CMK (cell line): ENCODE measurements around the gene EZR.
"Not testable (repeated sequence)": the region's sequence is repeated elsewhere in the genome, so short reads cannot be mapped to it uniquely, and the experiment has no call there.

Source experiments
- DNase-seq: peaks from one replicate; pipeline ENCODE4 v3.0.0-alpha.2; 2010; ENCODE audit warnings: low read depth

Gene EZR

DNA sequence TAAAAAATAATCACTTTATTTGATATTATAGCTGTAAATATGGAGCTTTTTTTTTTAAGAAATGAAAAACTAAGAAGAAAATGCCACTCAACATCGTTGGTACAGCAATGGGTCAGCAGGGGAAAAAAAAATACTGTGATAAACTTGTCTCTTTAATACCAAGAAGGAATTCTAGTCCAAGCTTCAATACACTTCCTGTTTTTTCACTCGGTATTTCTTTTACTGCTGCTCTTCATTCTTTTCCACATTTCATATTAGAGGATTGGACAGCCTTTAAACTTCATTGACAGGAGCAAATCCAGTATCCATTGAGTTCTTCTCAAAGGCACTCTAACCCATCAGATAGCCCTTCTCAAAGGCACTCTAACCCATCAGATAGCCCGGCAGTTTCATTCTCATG is 22.2 kb upstream of the EZR start:
- DNase-seq: no peak

DNA sequence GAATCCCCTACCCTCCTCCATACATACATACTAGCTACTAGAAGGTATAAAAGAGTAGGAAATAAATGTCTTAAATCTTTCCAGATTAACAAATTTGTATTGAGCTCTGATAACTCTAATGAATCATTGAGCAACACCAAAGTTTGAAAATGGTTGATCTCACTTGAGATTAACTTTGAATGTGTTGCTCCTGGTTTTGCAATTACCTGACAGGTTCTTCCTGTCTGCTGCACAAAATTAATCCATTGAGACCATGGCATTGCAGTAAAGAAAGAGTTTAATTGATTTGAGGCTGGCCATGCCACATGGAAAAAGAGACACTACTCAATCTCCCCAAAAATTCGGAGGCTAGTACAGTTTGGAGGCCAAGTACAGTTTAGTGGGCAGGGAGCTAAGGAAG is 21.3 kb upstream of the EZR start:
- DNase-seq: no peak

DNA sequence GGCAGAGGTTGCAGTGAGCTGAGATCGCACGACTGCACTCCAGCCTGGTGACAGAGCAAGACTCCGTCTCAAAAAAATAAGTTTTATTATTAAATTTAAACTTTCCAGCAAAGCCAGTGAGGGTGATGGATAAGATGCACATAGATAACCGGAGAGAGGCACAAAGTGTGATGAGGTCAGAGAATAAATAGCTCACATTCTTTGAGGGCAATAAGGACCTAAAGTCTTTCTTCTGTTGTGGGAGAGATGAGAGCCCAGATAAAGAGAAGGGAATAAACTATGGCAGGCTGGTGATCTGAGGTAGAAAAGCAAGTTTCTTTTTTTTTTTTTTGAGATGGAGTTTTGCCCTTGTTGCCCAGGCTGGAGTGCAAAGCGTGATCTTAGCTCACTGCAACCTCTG is 20.6 kb upstream of the EZR start:
- DNase-seq: no peak

DNA sequence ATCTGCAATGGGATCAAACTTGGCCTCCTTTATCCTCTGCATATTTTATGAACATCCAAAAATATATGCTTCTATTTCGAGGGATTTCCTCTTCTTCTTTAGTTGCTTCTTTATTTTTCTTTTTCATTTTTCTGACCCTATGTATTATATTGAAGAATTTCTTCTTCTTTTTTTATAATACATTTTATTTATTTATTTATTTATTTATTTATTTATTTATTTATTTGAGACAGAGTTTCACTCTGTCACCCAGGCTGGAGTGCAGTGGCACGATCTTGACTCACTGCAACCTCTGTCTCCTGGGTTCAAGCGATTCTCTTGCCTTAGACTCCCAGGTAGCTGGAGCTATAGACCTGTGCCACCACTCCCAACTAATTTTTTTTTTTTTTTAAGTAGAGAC is 19.6 kb upstream of the EZR start:
- not testable (repeated sequence) for DNase-seq

DNA sequence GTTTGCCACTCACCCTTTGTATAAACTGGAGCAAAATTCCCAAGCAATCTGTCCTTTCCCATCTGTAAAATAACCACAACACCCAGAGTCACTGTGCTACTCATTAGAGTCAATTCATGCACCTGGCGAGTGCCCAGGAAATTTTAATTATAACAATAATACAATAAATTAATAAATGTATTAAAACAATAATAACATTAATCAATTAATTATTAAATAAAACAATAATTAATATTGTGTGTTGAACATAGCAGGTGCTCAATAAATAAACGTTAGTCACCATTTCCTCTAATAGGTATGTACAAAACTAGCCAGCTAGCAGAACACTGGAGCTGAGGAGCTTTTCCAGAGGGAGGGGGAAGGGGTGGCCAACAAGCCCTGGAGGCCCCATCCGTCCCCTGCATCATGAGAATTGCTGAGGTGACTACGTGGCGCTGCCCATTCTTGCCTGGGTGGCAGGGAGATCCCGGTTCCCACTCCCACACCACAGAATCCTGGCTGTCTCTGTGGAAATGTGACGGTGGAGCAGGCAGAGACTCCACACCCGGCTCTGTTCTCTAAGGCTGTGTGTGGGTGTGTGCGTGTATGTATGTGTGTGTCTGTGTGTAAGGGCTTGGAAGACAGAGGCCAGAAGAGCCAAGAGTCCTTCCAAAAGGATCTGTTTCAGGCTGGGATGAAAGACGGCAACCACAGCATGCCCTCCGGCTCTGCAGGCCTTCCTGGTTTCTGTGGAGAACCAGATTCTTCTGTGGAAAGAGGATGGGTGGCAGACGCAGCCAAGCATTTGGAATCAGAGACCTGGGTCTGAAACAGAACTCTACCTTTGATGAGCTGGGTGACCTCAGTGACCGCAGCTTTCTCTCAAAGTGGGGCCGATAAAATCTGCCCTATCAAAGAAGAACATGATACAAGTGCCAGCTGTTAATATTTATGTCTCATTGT is 18.8 kb upstream of the EZR start:
- DNase-seq: no peak

DNA sequence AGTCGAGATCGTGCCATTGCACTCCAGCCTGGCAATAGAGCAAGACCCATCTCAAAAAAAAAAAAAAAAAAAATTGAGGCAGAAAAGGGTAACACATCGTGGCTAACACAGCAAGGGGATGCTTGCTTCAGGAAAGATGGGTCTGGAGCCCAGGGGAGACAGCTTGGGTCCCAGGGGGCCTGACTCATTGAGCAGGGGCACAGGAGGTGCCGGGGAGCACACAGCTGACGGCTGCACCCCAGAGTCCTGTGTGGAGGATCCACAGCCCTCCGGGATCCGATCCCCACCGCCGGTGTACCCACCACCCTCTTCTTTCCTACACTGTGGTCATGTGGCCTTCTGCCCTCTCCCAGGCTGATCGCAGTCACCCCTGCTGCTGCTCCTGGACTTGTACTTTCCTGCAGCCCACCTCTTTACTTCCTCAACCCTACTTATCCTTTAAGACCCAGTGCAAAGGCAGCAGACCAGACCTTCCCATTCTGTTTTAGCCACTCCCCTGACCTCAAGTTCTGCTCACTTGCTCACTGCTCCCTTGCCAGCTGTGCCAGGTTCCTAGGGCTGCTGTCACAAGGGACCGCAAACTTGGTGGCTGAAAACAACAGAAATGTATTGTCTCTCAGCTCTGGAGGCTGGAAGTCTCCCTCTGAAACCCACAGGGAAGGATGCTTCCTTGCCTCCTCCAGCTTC is 17.6 kb upstream of the EZR start:
- DNase-seq: no peak

DNA sequence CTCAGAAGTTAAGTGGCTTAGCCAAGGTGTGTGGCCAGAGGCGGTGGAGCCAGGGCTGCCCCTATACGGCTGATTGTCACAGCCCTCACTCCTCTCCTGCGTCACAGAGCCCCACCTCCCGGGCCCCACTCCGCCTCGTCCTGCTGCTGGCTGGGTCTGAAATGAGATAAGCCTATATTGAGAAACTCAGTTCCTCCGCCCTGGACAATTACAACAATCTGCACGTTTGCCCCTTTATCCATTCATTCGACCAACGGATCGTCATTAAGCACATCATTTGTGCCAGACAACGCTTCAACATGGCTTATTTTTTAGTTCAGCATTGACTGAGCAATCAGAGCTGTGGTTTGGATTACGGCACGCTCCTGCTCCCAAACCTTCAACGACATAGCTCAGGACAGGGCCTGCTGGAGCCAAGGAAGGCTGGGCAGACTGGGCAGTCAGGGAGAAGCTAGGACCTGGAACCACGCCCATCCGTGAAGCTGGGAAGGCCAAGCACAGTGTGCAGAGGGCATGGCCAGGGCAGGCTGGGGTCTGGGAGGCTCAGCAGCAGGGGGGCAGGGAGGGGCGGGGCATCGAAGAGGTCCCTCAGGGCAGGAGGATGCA is 16.6 kb upstream of the EZR start:
- no peak for DNase-seq

DNA sequence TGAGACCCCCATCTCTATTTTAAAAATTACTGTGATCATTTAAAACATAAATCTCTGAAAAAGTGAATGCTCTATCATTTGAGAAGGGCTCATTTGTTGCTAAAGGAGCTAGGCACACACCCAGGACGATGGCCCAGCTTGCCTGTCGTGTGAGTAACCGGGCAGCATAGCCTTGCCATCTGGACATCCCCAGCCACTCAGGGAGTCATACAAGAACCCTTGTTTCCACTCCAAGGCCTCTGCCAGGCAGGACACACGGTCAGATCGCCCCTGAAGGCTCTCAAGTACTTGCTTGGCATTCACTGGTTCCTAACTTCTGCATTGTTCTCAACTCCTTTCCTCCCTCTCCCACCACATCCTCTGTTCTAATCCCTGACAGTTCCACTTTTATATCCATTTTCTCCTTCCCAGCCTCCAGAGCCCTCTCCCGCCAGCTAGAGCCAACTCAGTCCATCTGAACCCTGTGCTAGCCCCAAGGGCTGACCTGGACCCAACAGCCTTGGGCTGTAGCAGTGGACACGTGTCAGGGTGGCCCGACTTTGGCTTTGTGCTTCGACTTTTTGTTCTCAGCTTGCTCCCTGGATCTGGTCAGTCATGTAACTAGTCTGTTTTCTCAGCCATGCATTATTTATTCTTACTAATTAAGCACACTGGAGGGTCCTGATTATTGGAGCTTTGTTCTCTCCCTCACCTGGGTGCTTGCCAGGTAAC is 15.7 kb upstream of the EZR start:
- DNase-seq: no peak

DNA sequence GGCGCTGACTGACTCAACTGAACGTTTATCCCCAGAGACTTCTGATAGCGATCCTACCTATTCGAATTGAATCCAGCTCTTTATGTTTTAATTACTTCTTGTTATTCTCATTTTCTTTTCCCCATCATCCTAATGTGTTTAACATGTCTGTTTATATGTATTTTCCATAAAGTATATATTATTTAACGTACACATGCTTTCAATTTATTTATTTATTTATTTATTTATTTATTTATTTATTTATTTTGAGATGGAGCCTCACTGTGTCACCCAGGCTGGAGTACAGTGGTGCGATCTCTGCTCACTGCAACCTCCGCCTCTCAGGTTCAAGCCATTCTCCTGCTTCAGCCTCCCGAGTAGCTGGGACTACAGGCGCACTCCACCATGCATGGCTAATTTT is 13.6 kb upstream of the EZR start:
- DNase-seq: not testable (repeated sequence)

DNA sequence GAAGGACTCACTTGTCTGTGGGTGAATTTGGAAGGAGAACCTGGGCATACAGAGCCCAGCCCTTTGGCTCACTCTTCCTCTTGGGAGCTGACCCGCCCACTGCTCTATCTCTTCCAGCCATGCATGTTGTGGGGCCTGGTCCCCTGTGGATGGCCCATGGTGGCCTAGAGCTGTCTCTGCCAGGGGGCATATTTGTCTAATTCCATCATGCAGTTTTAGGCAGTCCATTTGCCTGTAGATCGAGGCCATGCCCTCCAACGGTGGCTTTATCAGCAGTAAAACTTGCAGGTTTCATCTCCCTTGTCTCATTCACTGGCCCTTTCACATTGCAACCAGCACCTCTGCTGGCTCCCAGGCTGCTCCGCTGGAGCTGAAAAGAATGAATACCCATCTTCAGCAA is 12.9 kb upstream of the EZR start:
- DNase-seq: no peak

DNA sequence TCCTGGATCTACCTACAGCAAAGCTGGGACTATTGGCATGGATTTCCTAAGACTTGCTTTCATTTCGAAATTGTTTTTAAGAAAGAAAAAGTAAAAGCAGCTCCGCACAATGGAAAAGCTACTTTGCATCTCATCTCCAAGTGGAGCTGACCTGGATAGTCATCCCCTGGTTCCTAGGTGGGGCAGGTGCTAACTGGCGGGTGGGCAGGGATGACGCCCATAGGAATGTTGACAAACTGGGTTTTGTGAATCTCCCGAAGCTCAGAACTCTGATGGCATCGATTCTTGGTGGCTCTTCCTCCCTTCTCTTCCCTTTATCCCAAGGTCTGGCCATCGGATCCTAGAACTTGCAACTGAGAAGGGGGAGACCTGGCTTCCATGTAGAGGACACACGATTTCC is 12.4 kb upstream of the EZR start:
- no peak for DNase-seq

DNA sequence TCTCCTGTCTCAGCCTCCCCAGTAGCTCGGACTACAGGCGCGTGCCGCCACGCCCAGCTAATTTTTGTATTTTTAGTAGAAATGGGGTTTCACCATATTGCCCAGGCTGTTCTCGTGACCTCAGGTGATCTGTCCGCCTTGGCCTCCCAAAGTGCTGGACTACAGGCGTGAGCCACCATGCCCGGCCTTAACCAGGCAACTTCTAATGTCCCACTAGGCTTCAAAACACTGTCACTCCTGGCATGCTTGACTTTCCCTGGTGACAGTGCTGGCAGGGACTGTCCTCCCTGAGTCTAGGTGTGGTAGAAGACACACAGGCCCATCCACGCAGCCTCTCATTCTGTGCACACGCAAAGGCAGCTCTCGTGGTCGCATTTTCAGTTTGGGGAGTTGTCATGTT is 11.6 kb upstream of the EZR start:
- no peak for DNase-seq

DNA sequence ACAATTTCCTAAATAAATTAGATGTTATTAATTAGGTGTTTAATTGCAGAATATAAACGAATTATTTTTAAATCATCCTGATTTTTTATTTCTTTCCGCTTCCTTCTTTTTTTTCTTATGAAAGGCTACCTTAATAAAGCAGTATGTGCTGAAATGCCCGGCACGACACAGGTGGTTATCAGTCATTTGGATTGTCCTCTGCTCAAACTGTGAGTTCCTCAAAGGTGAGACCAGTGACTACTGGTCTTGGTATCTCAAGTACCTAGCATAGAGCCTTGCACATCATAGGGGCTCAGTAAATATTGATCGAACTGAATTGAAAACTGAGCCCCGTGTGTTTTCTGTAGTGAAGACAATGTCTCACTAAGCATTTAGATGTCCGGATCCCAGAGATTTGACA is 9.6 kb upstream of the EZR start:
- no peak for DNase-seq

DNA sequence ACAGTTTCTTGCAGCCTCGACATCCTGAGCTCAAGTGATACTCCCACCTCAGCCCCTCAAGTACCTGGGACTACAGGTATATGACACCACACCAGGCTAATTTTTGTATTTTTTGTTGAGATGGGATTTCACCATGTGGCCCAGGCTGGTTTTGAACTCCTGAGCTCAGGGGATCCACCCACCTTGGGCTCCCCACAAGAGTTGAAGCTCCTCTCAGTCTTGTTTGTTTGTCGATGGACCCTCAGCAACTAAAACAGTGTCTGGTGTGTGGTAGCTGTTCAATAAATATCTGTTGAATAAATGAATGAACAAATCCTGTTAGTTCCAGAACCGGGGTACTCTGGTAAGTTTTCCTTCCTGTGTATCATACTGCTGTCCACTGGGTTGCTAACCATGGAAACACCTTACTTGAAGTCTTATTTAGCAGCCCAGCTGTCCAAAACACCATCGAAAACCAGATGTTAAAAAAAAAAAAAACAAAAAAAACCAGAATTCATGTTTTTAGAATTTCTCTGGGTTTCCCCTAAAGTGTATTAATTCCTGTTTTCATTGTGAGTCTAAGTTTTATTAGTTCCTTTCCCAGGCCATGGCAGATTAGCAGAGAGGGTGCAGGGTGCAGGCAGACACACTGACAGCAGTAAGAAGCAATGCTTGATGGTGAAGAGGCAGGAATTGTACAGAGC is 7.8 kb upstream of the EZR start:
- no peak for DNase-seq

DNA sequence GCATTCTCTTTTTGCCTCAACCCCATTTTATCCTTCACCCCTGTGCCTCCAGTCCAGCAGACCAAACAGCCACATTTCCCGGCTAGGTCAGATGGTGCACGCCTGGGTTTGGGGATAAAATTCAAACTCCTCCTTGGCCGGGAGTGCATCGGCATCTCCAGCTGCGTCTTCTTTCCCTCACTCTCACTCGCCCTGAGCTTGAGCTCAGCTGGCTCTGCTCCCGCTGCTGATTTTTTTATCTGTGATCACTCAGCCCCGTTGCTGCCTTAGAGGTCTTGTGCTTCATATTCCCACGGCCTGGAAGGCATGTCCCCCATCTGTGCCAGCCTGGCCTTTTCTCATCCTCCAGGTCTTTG is 6.8 kb upstream of the EZR start:
- no peak for DNase-seq

DNA sequence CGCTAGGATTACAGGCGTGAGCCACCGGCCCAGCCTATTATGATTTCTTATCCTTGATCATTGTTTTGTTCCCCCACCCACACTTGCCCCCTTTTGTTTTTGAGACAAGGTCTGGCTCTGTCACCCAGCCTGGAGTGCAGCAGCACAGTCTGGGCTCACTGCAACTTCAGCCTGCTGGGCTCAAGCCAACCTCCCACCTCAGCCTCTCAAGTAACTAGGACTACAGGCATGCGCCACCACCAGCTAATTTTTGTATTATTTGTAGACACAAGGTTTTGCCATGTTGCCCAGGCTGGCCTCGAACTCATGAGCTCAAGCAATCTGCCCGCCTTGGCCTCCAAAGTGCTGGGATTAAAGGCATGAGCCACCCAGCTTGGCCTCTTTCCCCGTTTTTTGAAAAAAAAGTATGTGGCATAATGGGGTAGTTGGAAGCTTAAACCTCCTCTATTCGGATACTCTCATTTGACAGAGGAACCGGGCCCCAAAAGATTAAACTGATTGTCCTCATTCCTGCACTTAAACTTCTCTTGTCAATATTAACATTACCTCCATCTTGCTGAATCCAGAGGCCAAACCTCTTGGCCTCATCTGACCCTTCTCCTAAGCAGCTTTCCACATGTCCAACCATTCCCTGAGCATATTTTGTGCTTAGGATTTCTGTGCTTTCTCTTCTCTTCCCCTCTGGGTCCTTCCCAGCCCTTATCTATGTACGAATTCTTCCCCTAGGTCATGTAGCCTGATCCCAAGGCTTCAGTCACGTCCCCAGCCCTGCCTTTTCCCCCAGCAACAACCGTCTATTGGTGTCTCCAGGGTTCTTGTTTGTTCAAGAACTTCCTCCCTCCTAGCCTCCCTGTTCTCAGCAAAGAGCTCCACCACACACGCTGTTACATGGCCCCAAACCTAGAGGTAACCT is 6.1 kb upstream of the EZR start:
- no peak for DNase-seq

DNA sequence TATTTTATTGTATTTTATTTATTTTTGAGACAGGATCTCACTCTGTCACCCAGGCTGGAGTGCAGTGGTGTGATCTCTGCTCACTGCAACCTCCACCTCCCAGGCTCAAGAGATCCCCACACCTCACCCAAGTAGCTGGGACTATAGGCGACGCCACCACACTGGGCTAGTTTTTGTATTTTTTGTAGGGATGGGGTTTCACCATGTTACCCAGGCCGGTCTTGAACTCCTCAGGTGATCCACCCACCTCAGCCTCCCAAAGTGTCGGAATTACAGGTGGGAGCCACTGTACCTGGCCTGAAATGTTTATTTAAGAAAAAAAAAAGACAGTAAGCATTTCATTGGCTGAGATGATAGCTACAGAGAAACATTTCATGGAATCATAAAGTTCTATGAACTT is 4.4 kb upstream of the EZR start:
- not testable (repeated sequence) for DNase-seq

DNA sequence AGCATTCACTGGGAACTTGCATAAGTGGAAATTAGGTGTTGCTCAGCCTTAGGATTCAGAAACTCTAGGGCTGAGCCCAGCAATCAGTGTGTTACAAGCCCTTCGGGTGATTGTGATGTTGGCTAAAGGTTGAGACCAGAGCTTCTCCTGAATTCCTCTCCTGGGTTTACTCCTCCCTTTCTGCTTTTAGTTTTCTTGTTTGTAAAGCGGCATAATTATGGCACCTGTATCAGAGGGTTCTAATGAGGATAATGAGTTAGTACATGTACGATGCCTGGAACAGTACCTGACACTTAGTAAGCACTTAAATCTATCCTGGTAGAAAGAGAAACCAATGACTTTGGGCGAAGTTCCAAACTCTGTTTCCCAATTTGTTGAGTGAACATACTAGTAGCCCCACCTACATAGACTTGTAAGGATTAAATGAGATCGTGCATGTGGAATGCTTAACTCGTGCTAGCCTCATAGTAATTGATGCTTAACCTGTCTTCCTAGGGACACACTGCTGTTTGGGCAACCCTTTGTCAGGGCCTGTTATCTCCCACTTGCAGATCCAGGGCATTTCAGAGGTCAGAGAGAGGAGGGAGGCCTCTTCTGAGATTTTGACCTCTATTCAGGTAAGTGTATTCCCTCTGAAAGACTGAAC is 932 bp upstream of the EZR start:
- DNase-seq: no peak

DNA sequence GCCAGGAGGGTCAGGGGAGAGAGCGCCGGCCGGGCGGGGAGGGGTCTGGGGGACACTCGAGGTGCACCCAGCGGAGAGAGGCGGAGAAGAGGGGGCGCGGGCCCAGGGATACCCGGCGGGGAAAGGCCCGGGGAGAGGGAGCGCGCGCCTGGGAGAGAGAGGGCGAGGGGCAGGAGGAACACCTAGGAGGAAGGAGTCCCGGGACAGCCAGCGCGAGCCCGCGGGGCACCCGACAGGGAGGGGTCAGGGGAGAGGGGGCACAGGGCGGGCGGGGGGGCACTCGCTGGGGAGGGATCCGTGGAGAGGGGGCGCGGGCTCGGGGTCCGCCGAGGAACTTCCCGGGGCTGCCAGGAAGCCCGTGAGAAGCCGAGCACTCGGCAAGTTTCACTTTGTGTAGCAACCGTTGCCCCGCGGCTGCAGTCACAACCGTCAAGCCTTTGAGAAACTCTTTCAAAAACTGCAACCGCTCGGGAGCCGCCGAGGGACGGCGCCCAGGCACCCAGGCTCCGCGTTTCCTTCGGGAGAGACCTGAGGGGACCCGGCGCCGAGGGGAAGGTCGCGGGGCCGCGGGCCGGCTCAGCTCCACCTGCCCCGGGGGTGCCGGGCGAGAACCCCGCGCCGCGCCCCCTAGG is 471 bp downstream of the EZR start:
- DNase-seq: no peak
